Measurements from ENCODE around the gene TRIM41.
A peak's percentile ranks its signal among the peaks of the same experiment; 100 is the strongest.

TRIM41 gene

GRCh38 chr5:181233088-181233800 lies 10.2 kb downstream of the TRIM41 start:
- Histone ChIP-seq H3K9me3 (ENCODE audit: low read length) (no peaks in the 10 kb centered on the region), H2AFZ (ENCODE audit: low read length) (no peak overlapping the region), H3K4me1 (ENCODE audit: insufficient read depth, low read length, severe bottlenecking) (peaks cover 30% of the 10 kb centered on the region), H3K79me2 (ENCODE audit: insufficient read depth, low read length) (no peaks in the 10 kb centered on the region), H3F3A (ENCODE audit: insufficient read depth, low read length) (peaks cover 25% of the 10 kb centered on the region), H3K9me2 (ENCODE audit: low read depth, low read length) (no peaks in the 10 kb centered on the region), H3K36me3 (ENCODE audit: insufficient read depth, low read length) (peaks cover 79% of the 10 kb centered on the region), H3K27ac (ENCODE audit: low read depth, low read length, poor library complexity, severe bottlenecking) (peak overlapping the region; percentile 16), H3K4me2 (ENCODE audit: low read length) (no peak overlapping the region), H4K20me1 (ENCODE audit: insufficient read depth, low read length) (no peaks in the 10 kb centered on the region), H3K27me3 (ENCODE audit: insufficient read depth, low read length) (no peaks in the 10 kb centered on the region), H3K4me3 (ENCODE audit: low read depth, low read length, poor library complexity, severe bottlenecking) (no peak overlapping the region), H3K9ac (ENCODE audit: low read length) (no peak overlapping the region)
- TF ChIP-seq, protein P1, sequence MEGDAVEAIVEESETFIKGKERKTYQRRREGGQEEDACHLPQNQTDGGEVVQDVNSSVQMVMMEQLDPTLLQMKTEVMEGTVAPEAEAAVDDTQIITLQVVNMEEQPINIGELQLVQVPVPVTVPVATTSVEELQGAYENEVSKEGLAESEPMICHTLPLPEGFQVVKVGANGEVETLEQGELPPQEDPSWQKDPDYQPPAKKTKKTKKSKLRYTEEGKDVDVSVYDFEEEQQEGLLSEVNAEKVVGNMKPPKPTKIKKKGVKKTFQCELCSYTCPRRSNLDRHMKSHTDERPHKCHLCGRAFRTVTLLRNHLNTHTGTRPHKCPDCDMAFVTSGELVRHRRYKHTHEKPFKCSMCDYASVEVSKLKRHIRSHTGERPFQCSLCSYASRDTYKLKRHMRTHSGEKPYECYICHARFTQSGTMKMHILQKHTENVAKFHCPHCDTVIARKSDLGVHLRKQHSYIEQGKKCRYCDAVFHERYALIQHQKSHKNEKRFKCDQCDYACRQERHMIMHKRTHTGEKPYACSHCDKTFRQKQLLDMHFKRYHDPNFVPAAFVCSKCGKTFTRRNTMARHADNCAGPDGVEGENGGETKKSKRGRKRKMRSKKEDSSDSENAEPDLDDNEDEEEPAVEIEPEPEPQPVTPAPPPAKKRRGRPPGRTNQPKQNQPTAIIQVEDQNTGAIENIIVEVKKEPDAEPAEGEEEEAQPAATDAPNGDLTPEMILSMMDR (IDR thresholded peaks at IDR 0.05; ENCODE audit: low read length) = no peak
- TF ChIP-seq EZH2 (IDR thresholded peaks at IDR 0.05; ENCODE audit: borderline replicate concordance, low read length) = no peak

DNA sequence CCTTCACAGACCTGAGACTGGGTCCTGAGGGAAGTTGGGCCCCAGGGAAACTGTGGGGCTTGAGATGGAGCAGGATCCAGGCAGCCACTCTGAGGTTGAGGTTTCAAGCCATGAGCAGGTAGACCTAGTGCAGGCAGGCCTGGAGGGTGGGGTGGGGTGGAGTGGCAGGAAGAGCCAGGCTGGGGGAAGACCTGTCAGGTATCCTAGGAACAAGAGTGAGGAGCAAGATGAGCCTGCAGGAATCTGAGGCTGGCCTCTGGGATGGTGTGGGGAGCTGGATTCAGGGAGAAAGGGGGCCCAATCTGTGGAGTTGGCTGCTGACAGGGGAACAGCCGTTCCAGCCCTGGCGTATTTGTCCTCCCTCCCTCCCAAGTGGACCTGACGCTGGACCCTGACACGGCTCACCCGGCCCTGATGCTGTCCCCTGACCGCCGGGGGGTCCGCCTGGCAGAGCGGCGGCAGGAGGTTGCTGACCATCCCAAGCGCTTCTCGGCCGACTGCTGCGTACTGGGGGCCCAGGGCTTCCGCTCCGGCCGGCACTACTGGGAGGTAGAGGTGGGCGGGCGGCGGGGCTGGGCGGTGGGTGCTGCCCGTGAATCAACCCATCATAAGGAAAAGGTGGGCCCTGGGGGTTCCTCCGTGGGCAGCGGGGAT lies 10.8 kb downstream of the TRIM41 start:
- Histone ChIP-seq H3K27ac (ENCODE audit: low read depth, low read length, poor library complexity, severe bottlenecking) (peak overlapping the region; percentile 16), H4K20me1 (ENCODE audit: insufficient read depth, low read length) (no peaks in the 10 kb centered on the region), H3K9me2 (ENCODE audit: low read depth, low read length) (no peaks in the 10 kb centered on the region), H3K4me2 (ENCODE audit: low read length) (no peak overlapping the region), H3K9ac (ENCODE audit: low read length) (no peak overlapping the region), H2AFZ (ENCODE audit: low read length) (no peak overlapping the region), H3K79me2 (ENCODE audit: insufficient read depth, low read length) (no peaks in the 10 kb centered on the region), H3K27me3 (ENCODE audit: insufficient read depth, low read length) (no peaks in the 10 kb centered on the region), H3K36me3 (ENCODE audit: insufficient read depth, low read length) (peaks cover 86% of the 10 kb centered on the region), H3K4me3 (ENCODE audit: low read depth, low read length, poor library complexity, severe bottlenecking) (no peak overlapping the region), H3K9me3 (ENCODE audit: low read length) (no peaks in the 10 kb centered on the region), H3K4me1 (ENCODE audit: insufficient read depth, low read length, severe bottlenecking) (peaks cover 30% of the 10 kb centered on the region), H3F3A (ENCODE audit: insufficient read depth, low read length) (peaks cover 27% of the 10 kb centered on the region)
- TF ChIP-seq, protein P1 (IDR thresholded peaks at IDR 0.05; ENCODE audit: low read length) = no peak
- no peak for TF ChIP-seq EZH2 (IDR thresholded peaks at IDR 0.05; ENCODE audit: borderline replicate concordance, low read length)

DNA sequence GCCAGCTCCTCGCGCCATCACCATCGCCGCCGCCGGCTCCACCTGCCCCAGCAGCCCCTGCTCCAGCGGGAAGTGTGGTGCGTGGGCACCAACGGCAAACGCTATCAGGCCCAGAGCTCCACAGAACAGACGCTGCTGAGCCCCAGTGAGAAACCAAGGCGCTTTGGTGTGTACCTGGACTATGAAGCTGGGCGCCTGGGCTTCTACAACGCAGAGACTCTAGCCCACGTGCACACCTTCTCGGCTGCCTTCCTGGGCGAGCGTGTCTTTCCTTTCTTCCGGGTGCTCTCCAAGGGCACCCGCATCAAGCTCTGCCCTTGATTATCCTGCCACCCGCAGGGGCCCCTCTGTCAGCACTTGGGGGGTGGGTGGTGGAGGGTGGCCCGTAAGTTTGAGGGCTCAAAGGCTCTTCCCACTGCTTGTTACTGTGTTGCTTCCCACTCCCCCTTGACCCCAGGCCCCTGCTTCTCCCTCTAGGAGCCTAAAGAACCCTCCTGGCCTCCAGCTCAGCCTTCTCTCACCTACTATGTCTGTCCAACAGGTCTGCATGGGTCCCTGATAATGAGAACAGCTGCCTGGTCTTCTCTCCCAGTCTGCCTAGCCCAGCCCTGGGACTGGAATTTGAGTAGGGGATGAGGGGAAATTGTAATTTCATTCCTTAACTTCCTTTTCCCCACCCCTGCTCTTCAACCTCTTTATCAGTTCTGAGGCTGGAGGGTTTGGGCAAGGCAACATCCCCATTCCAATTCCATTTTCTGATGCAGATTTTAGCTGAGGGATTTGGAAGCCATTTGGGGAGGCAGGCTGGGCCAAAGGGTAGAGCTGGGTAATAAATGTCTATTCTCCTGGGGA lies 11.6 kb downstream of the TRIM41 start:
- no peak overlapping the region for H3K4me3 ChIP-seq (ENCODE audit: low read depth, low read length, poor library complexity, severe bottlenecking)
- H3K9ac ChIP-seq (ENCODE audit: low read length) = peak overlapping the region; percentile 20; the same call in 1 of the 2 replicates
- peaks cover 26% of the 10 kb centered on the region for H3K4me1 ChIP-seq (ENCODE audit: insufficient read depth, low read length, severe bottlenecking)
- H3K4me2 ChIP-seq (ENCODE audit: low read length) = peak overlapping the region; percentile 28; the same call in 1 of the 2 replicates
- TF ChIP-seq, protein P1 (IDR thresholded peaks at IDR 0.05; ENCODE audit: low read length) = no peak
- TF ChIP-seq EZH2 (IDR thresholded peaks at IDR 0.05; ENCODE audit: borderline replicate concordance, low read length) = no peak
- H3K79me2 ChIP-seq (ENCODE audit: insufficient read depth, low read length) = no peaks in the 10 kb centered on the region
- H3K9me2 ChIP-seq (ENCODE audit: low read depth, low read length) = no peaks in the 10 kb centered on the region
- no peaks in the 10 kb centered on the region for H3K9me3 ChIP-seq (ENCODE audit: low read length)
- no peaks in the 10 kb centered on the region for H3K27me3 ChIP-seq (ENCODE audit: insufficient read depth, low read length)
- peak overlapping the region; percentile 70 for H3K27ac ChIP-seq (ENCODE audit: low read depth, low read length, poor library complexity, severe bottlenecking)
- H3F3A ChIP-seq (ENCODE audit: insufficient read depth, low read length) = peaks cover 28% of the 10 kb centered on the region
- peaks cover 87% of the 10 kb centered on the region for H3K36me3 ChIP-seq (ENCODE audit: insufficient read depth, low read length)
- no peak overlapping the region for H2AFZ ChIP-seq (ENCODE audit: low read length)
- no peaks in the 10 kb centered on the region for H4K20me1 ChIP-seq (ENCODE audit: insufficient read depth, low read length)

Measured in OCI-LY1 (cell line).